Suppressor macrophage treated with lipopolysaccharide for 4 hours (primary cell): ENCODE data around the gene DPPA2.

Experiments used
- DNase-seq: peaks from one replicate; pipeline ENCODE4 v3.0.0-alpha.2; 2020

DPPA2 gene

GRCh38 chr3:109325109-109325508 is 8.8 kb upstream of the DPPA2 start:
- DNase-seq, result no peak

GRCh38 chr3:109313061-109313460 is 3.3 kb downstream of the DPPA2 start:
- no peak for DNase-seq

GRCh38 chr3:109297496-109297895 is 18.8 kb downstream of the DPPA2 start:
- DNase-seq, result no peak

DNA sequence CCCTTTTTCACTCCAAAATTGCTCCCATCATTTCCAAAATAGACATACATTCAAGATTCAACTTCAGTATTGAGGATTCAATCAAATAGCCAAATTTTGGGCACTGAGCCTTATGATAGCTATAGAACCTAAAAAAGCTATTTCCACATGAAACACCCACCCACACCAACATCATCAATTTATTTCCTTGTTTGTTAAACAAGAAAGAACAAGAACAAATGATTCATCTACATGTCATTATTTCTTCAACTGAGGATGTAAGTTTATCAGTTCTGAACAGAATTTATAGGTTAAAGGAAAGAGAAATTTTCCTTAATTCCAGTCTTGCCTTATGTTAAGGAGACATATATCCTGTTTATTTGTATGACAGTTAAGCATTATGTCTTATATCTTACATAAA is 32.2 kb downstream of the DPPA2 start:
- DNase-seq, result no peak

GRCh38 chr3:109278546-109278945 is 37.8 kb downstream of the DPPA2 start:
- DNase-seq, result no peak

DNA sequence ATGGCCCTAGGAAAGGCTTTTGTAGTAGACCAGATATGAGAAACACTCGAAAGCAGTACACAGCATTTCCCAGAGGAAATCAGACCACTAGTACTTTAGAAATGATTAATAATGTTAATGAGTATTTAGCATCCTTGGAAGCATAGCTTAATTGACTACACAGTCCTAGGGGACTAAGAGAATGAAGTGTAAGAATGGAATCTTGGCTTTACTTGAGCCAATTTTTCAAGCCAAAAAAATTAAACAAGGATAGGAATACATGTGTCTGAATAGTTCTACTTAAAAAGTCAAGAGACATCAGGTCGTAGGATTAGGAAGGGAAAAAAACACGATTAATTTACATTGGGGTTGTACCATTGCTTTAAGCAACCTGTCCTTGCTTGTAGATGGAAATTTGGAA is 38.2 kb downstream of the DPPA2 start:
- no peak for DNase-seq

- DNase-seq, result peak; percentile 21
Measured at GRCh38 chr3:109275702-109276293, 40.5 kb downstream of the DPPA2 start.

- no peak for DNase-seq
Measured at GRCh38 chr3:109270779-109271178, 45.5 kb downstream of the DPPA2 start.

- peak; percentile 12 for DNase-seq
Measured at GRCh38 chr3:109269577-109270275, 46.6 kb downstream of the DPPA2 start.

GRCh38 chr3:109268181-109268580 is 48.1 kb downstream of the DPPA2 start:
- no peak for DNase-seq

- no peak for DNase-seq
Measured at GRCh38 chr3:109265295-109265694, 51.0 kb downstream of the DPPA2 start.

GRCh38 chr3:109257269-109257668 is 59.0 kb downstream of the DPPA2 start:
- peak; percentile 3 for DNase-seq

- DNase-seq, result no peak
Measured at GRCh38 chr3:109254770-109255169, 61.5 kb downstream of the DPPA2 start.

DNA sequence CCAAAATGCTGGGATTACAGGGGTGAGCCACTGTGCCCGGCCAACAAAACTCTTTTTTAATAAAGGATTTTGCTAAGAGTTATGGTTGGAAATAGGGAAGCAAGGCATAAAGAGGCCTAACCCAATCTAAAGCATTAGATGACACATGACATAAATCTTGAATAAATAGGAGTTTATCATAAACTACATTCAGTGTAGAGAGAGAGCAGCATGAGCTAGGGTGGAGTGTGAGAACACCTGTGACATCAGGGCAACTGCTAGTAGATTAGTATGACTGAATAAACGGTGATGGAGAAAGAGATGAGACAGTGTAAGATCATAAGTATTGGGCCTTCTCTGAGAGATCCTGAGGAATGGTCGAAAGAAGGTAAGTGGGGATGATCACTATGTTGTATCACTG is 63.7 kb downstream of the DPPA2 start:
- DNase-seq, result no peak
